Ovary (tissue), 9 donors: ENCODE measurements around the gene RTN1. TPM values are rescaled to one million over a fixed set of nuclear protein-coding genes. Genes with fewer than 3 reads are reported as not detected.

Source experiments
- DNase-seq, 5 donors: peaks; one replicate each; pipeline ENCODE4 v3.0.0-alpha.2; 2019 to 2020
- H3K27ac ChIP-seq, 2 donors: fragments of 200-600 bp; one replicate each; pipeline versions ENCODE4 v1.5.1 to v1.8.0; 2019 to 2022
- H3K27me3 ChIP-seq: fragments of 200-600 bp; one replicate; pipeline ENCODE4 v1.8.0; 2022
- H3K36me3 ChIP-seq: fragments of 200-600 bp; sonication (generic); one replicate; pipeline ENCODE4 v1.5.1; 2019
- H3K4me1 ChIP-seq: one replicate; pipeline ENCODE4 v1.8.1; 2013; ENCODE audit warnings: mild to moderate bottlenecking, moderate library complexity; ENCODE audit not compliant: insufficient read depth
- H3K4me3 ChIP-seq: fragments of 200-600 bp; sonication (generic); one replicate; pipeline ENCODE4 v1.5.1; 2017
- H3K9me3 ChIP-seq, 2 donors: fragments of 200-600 bp in 1 of 2; sonication (generic) in 1 of 2; one replicate each; pipeline versions ENCODE4 v1.5.1 to v1.8.1; 2013 to 2019; ENCODE audit warnings: mild to moderate bottlenecking in 1 of 2, moderate library complexity in 1 of 2
- CTCF ChIP-seq, 3 donors: fragments of 450-650 bp in 2 of 3; fragments of 200-600 bp in 1 of 3; IDR thresholded peaks; one replicate each; pipeline versions ENCODE4 v1.5.1 to v1.8.0; 2016 to 2022; ENCODE audit warnings: antibody characterized with exemption in 3 of 3, mild to moderate bottlenecking in 1 of 3
- EP300 ChIP-seq: sonication (generic); formaldehyde crosslinking; IDR thresholded peaks from one replicate; pipeline ENCODE4 v1.6.1; 2017; ENCODE audit warnings: antibody characterized with exemption
- POLR2A ChIP-seq: fragments of 450-650 bp; IDR thresholded peaks from one replicate; pipeline ENCODE4 v1.6.1; 2017; ENCODE audit warnings: antibody characterized with exemption, mild to moderate bottlenecking, moderate library complexity
- WGBS, 3 donors: extraction: QIAGEN DNeasy Blood & Tissue Kit in 1 of 3; methylation state at CpG; one replicate each; pipeline versions ENCODE4 v1.1.5 to v1.1.7; 2013 to 2017; 5-methylcytosine and 5-hydroxymethylcytosine counted together
- intact Hi-C, 4 donors: fragments of 100-400 bp; cut with DNase I; formaldehyde crosslinking; loops; one replicate each; pipeline versions ENCODE4 v1.11.0 to v1.15.1; 2022 to 2023
- polyA plus RNA-seq, 2 donors: library from polyadenylated mRNA; stranded (reverse); fragments of 200-250 nt in 1 of 2; fragments of 350-450 nt in 1 of 2; fragmentation: Illumina TruSeq in 1 of 2; extraction: RNeasy Lipid Tissue Mini Kit (QIAGEN cat#74804) in 1 of 2; gene quantifications; one replicate each; pipeline ENCODE4 v1.2.3, GENCODE V29; 2013 to 2014
- total RNA-seq, 7 donors: library from RNA; depleted of rRNA in 2 of 7; stranded (reverse); fragments of >200 nt in 2 of 7; fragmentation: NEBNext Ultra II Directional in 3 of 7; extraction: Animal tissue kit (Norgen Biotek cat#: 25700) in 3 of 7; gene quantifications; one replicate each; pipeline versions ENCODE4 v1.1.0 to v1.2.4, GENCODE V29; 2016 to 2023
- donor health status: DM: no; HTN: no; CAD: no; lungs with moderate emphysema.
- donor health status: DM: no; HTN: no; CAD: no.
- donor health status: Bipolar disorder and iron deficiency.
- donor health status: DM: yes; HTN: yes; CAD: no.
- donor health status: DM: no; HTN: no; CAD: no.
- donor health status: DM: yes; HTN: yes; CAD: no.

The RTN1 gene
- total and polyA plus RNA-seq, 9 donors, result 0.51 to 10.2 (median 1.00) TPM

GRCh38 chr14:59844186-59844812, 26.3 kb downstream of the RTN1 start:
- DNase-seq, result no peak
- intact Hi-C loops, result no loop called here
- H3K36me3 ChIP-seq, result no peaks in the 10 kb centered on the region
- H3K9me3 ChIP-seq, result no peaks in the 10 kb centered on the region
- no peak overlapping the region for H3K4me3 ChIP-seq
- no peaks in the 10 kb centered on the region for H3K4me1 ChIP-seq
- WGBS, 3 donors, result 82 to 89% (median 83%) methylated on average over 8 of the region's 8 CpGs
- no peak overlapping the region for H3K27ac ChIP-seq
- TF ChIP-seq EP300 (no peak), CTCF (IDR thresholded peaks at IDR 0.05) (no peak), POLR2A (no peak)
- no peaks in the 10 kb centered on the region for H3K27me3 ChIP-seq

GRCh38 chr14:59836116-59836515, 34.5 kb downstream of the RTN1 start:
- DNase-seq, result no peak
- Histone ChIP-seq H3K4me3 (no peak overlapping the region), H3K27ac (no peak overlapping the region), H3K27me3 (no peaks in the 10 kb centered on the region), H3K4me1 (no peaks in the 10 kb centered on the region), H3K9me3 (no peaks in the 10 kb centered on the region), H3K36me3 (no peaks in the 10 kb centered on the region)
- intact Hi-C loops, result no loop called here
- 54 to 67% (median 63%) methylated on average over 3 of the region's 3 CpGs for WGBS, 3 donors
- TF ChIP-seq POLR2A, result no peak
- no peak for TF ChIP-seq CTCF (IDR thresholded peaks at IDR 0.05)
- no peak for TF ChIP-seq EP300

GRCh38 chr14:59832653-59833294, 37.8 kb downstream of the RTN1 start:
- Histone ChIP-seq H3K36me3 (no peaks in the 10 kb centered on the region), H3K27me3 (no peaks in the 10 kb centered on the region), H3K4me3 (no peak overlapping the region), H3K9me3 (no peaks in the 10 kb centered on the region), H3K4me1 (no peaks in the 10 kb centered on the region), H3K27ac (no peak overlapping the region)
- intact Hi-C loops, result no loop called here
- TF ChIP-seq POLR2A (no peak), EP300 (no peak), CTCF (IDR thresholded peaks at IDR 0.05) (no peak)
- DNase-seq, result no peak
- 53 to 59% (median 55%) methylated on average over 2 of the region's 2 CpGs for WGBS, 3 donors

- no peaks in the 10 kb centered on the region for H3K9me3 ChIP-seq
- TF ChIP-seq EP300 (no peak), POLR2A (no peak), CTCF (IDR thresholded peaks at IDR 0.05) (no peak)
- no peaks in the 10 kb centered on the region for H3K36me3 ChIP-seq
- no peak overlapping the region for H3K4me3 ChIP-seq
- WGBS, 3 donors, result 83 to 90% (median 89%) methylated on average over 2 of the region's 2 CpGs
- intact Hi-C loops, result no loop called here
- DNase-seq, result no peak
- no peak overlapping the region for H3K27ac ChIP-seq
- H3K27me3 ChIP-seq, result no peaks in the 10 kb centered on the region
- H3K4me1 ChIP-seq, result no peaks in the 10 kb centered on the region
Observed at GRCh38 chr14:59831121-59831730, 39.4 kb downstream of the RTN1 start.
